Ascending aorta (tissue), 2 donors: ENCODE results near the gene PAFAH1B2. TPM values are rescaled to one million over a fixed set of nuclear protein-coding genes. Genes with fewer than 3 reads are reported as not detected.
A peak's percentile ranks its signal among the peaks of the same experiment; 100 is the strongest.

Source experiments
- DNase-seq, 2 donors: peaks; one replicate each; pipeline ENCODE4 v3.0.0-alpha.2; 2019; ENCODE audit warnings: low spot score in 2 of 2
- H3K27ac ChIP-seq, 2 donors: fragments of 200-600 bp; sonication (generic); one replicate each; pipeline ENCODE4 v1.5.1; 2016 to 2017; ENCODE audit warnings: mild to moderate bottlenecking in 1 of 2
- H3K27me3 ChIP-seq: fragments of 200-600 bp; sonication (generic); one replicate; pipeline ENCODE4 v1.5.1; 2017
- H3K36me3 ChIP-seq, 2 donors: fragments of 200-600 bp; sonication (generic); one replicate each; pipeline ENCODE4 v1.5.1; 2016
- H3K4me1 ChIP-seq, 2 donors: fragments of 200-600 bp; sonication (generic); one replicate each; pipeline ENCODE4 v1.5.1; 2016 to 2017; ENCODE audit warnings: mild to moderate bottlenecking in 1 of 2
- H3K4me3 ChIP-seq, 2 donors: fragments of 200-600 bp; sonication (generic); one replicate each; pipeline ENCODE4 v1.5.1; 2016 to 2017; ENCODE audit warnings: mild to moderate bottlenecking in 1 of 2
- H3K9me3 ChIP-seq, 2 donors: fragments of 200-600 bp; sonication (generic); one replicate each; pipeline ENCODE4 v1.5.1; 2016
- intact Hi-C: fragments of 100-400 bp; cut with DNase I; formaldehyde crosslinking; loops from one replicate; pipeline ENCODE4 v1.15.1; 2023
- total RNA-seq: library from RNA; depleted of rRNA; stranded (reverse); fragments of >200 nt; gene quantifications from one replicate; pipeline ENCODE4 v1.1.0, GENCODE V29; 2016
- TF ChIP-seq, protein P1 (sequence below), 3 experiments: fragments of 200-600 bp in 2 of 3; fragments of 450-650 bp in 1 of 3; sonication (generic) in 2 of 3; IDR thresholded peaks; one replicate each; pipeline ENCODE4 v1.5.1; 2016 to 2019; ENCODE audit warnings: antibody characterized with exemption in 3 of 3, mild to moderate bottlenecking in 1 of 3, moderate library complexity in 1 of 3

The PAFAH1B2 gene
- total RNA-seq, 1 donor from 2014 or later, result 60.7 TPM

DNA sequence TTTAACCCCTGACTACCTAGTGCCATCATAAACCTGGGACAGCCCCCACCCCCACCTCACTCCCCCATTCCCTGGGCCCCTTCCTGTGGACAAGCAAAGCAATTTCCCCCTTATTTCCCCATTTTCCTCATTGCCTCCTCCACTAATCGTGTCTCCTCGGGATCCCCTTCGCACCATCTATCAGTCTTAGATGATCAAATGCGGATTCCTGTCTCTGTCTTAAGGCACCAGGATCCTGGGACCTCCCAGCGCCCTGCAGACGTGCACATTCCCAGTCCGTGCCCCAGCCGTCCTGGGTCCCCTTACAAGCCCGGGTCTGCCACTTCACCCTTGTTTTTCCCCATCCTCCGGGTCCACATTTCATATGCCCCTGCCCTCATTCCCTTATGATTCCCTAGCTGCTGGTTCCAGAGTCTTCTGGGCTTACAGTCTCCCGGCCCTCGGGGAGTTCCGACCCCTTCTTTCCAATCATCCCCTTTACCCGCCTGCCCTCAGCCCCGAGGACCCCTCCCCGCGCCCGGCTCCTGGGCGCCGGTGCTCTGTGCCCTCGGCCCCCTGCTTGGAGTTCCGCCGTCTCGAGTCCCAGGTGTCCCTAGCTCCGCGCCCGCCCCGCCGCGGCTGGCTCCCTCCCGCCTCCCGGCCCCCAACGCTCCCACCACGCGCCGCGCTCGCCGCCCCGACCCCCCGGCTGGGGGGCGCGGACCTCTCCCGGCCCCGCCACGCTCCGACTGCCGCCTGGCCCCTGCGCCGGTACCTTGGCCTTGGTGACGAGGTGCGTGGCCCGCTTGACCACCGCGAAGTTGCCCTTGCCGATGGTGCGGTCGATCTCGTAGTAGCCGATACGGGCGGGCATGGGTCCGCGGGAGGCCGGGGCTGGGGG, 46.5 kb upstream of the PAFAH1B2 start:
- TF ChIP-seq, protein P1, sequence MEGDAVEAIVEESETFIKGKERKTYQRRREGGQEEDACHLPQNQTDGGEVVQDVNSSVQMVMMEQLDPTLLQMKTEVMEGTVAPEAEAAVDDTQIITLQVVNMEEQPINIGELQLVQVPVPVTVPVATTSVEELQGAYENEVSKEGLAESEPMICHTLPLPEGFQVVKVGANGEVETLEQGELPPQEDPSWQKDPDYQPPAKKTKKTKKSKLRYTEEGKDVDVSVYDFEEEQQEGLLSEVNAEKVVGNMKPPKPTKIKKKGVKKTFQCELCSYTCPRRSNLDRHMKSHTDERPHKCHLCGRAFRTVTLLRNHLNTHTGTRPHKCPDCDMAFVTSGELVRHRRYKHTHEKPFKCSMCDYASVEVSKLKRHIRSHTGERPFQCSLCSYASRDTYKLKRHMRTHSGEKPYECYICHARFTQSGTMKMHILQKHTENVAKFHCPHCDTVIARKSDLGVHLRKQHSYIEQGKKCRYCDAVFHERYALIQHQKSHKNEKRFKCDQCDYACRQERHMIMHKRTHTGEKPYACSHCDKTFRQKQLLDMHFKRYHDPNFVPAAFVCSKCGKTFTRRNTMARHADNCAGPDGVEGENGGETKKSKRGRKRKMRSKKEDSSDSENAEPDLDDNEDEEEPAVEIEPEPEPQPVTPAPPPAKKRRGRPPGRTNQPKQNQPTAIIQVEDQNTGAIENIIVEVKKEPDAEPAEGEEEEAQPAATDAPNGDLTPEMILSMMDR (IDR thresholded peaks at IDR 0.05), result no peak
- peak in 1 of 2 donors; percentile 72 for DNase-seq
- H3K4me3 ChIP-seq, result peak overlapping the region; percentile 99
- H3K27ac ChIP-seq, result peak overlapping the region; percentile 90 to 99
- H3K4me1 ChIP-seq, result peaks cover 8 to 39% of the 10 kb centered on the region in 2 donors
- intact Hi-C loops, result loop anchor here (2.0 to 5.0 kb wide), 3 partner anchors 47 to 135 kb away; partner anchors contain the start of genes PAFAH1B2, PCSK7 and RNF214
- no peaks in the 10 kb centered on the region for H3K36me3 ChIP-seq
- H3K27me3 ChIP-seq, result no peaks in the 10 kb centered on the region
- H3K9me3 ChIP-seq, result no peaks in the 10 kb centered on the region

DNA sequence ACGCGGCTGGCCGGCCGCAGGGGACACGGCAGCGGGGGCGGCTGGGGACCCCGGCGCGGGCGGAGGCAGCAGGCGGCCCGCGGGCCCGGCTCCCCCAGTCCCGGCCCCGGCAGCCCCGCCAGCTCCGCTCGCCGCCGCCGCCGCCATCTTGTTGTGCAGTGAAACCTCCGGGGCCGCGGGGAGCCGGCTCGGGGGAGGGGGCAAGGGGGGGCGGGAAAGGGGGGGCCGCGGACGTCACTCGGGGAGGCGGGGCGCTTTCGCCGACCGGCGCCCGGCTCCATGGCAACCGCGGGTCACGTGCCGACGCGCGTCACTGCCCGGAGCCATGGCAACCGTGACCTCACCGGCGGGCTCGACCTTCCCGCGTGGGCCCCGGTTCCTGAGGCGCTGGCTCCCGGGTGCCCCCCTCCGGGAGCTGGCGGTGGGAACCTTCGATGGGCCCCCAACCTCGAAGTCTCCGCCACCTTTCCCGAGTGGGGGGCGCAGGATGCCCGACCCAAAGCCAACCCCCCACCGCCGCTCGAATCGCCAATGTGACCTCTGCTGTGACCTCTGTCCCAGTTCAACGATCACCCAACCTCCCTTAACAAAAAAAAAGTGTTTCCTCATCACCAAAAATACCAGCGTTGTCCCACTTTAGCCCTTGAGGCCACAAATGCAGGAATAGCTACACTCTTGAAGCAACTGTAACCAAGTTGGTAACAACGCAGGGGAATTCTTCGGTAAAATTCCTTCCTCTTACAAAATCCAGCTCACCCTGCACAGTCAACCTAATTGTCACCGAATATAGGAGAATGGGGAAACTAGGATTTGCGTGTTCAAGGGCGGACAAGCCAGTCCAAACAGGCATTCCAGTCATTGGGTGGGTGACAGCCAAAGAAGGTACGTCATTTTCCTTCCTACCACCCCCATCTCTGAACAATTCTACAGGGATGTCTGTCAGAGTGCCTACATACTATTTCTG, 45.5 kb upstream of the PAFAH1B2 start, which contains the start of gene SIK3:
Gene SIK3, minus strand, starts transcription at position 160 of the 964 bp plus-strand sequence. Its CDS starts 13 bp downstream, at position 147.
- no peaks in the 10 kb centered on the region for H3K9me3 ChIP-seq
- TF ChIP-seq, protein P1 (IDR thresholded peaks at IDR 0.05), result peak; percentile 29 to 52 (median 49)
- H3K27me3 ChIP-seq, result no peaks in the 10 kb centered on the region
- no peaks in the 10 kb centered on the region for H3K36me3 ChIP-seq
- intact Hi-C loops, result loop anchor here (1.0 to 5.0 kb wide), 4 partner anchors 46 to 310 kb away; partner anchors contain the start of genes PAFAH1B2, PCSK7, RNF214 and ZPR1
- H3K4me3 ChIP-seq, result peak within 1 kb of the TSS; percentile 99
- H3K4me1 ChIP-seq, result peaks cover 4 to 32% of the 10 kb centered on the region in 2 donors
- H3K27ac ChIP-seq, result peak within 1 kb of the TSS; percentile 90 to 99
- peak; percentile 62 to 96 for DNase-seq

DNA sequence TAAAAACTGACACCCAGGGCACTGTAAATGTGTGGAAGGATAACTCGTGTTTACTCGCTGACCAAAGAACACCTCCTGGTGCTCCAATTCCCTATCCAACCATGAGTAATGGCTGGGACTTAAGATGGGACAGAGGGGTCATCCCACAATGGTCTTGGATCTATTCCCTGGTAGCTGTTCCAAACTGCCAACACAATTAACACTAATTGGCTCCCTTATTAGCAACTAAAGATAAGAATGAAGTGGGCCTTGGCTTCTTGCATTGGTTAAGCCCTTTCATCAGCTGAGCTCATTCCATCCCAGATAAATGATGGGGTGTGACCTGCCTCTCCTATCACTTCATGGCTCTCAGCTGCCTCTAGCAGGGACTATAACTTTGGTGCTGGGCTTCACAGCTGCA, 44.4 kb upstream of the PAFAH1B2 start:
- H3K36me3 ChIP-seq, result no peaks in the 10 kb centered on the region
- H3K27ac ChIP-seq, result peak overlapping the region; percentile 90 to 99
- peak overlapping the region in 1 of 2 donors; percentile 99 for H3K4me3 ChIP-seq
- H3K27me3 ChIP-seq, result no peaks in the 10 kb centered on the region
- no peak for DNase-seq
- peaks cover 4 to 21% of the 10 kb centered on the region in 2 donors for H3K4me1 ChIP-seq
- no peaks in the 10 kb centered on the region for H3K9me3 ChIP-seq
- intact Hi-C loops, result loop anchor here (1.0 to 5.0 kb wide), 4 partner anchors 45 to 311 kb away; partner anchors contain the start of genes PAFAH1B2, PCSK7, RNF214 and ZPR1
- TF ChIP-seq, protein P1 (IDR thresholded peaks at IDR 0.05), result no peak

DNA sequence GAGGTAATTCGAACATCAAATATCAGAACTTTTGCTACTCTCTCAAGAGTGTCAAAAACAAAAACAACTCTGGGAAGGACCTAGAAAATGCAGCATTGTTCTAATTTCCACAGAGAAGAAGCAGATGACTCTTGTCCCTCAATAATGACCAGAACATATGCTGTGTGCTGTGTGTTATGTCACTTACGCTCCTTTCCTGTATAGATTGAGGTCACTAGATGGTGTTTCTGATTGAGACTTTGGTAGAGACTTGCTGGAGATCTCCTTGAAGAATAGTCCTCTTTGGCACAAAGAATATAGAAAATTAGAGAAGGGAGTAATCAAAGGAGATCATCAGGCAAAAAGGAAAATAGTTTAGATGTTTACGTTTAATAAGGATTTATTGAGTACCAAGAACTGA, 43.5 kb upstream of the PAFAH1B2 start:
- Histone ChIP-seq H3K27me3 (no peaks in the 10 kb centered on the region), H3K9me3 (no peaks in the 10 kb centered on the region), H3K4me3 (no peak overlapping the region), H3K4me1 (peaks cover 0 to 18% of the 10 kb centered on the region in 2 donors), H3K27ac (peak overlapping the region in 1 of 2 donors; percentile 90), H3K36me3 (no peaks in the 10 kb centered on the region)
- no peak for DNase-seq
- intact Hi-C loops, result no loop called here
- TF ChIP-seq, protein P1 (IDR thresholded peaks at IDR 0.05), result no peak
